GM18502 (cell line): Measurements from ENCODE around the gene SAMD5.

ENCODE experiments used
- ATAC-seq: cut with Tn5 transposase; IDR thresholded peaks from one replicate; pipeline ENCODE4 v1.9.1; 2021; ENCODE audit warnings: mild to moderate bottlenecking; ENCODE audit not compliant: unreplicated experiment, poor library complexity

The SAMD5 gene

DNA sequence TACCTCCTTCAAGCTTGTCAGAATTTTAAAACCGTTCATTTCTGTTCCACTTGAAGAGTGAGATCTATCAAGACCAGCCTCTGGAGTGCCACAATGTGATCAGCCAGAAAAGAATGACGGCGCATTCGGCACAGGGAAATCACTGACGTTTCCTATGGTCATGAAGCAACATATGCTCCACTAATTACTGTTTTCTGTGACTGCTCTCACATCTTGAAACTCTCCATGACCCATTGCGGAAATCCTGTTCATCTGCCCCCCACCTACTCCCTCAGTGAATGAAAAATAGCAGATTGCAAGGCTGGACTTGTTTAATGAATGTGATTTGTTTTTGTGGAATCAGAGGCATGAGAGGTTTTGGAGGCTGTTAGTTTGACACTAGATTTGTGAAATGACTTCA lies 53.2 kb downstream of the SAMD5 start:
- ATAC-seq = no peak

DNA sequence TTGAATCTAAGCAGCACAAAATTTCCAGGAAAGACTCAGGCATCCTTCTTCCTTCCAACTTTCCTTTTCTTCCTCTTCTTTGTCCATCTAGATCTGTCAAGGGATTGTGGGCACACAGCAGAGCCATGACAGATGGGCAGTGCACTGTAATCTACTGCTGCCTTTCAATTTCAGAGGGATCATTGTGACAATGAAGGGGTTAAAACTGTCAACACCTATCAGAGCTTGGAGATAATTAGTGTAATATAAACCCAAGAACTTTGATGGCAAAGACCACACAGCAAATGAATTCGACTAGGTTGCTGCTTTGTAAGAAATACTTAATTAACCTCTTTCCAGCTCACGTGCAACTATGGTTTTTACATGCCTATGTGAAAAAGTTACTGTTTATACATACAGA lies 55.0 kb downstream of the SAMD5 start:
- no peak for ATAC-seq

DNA sequence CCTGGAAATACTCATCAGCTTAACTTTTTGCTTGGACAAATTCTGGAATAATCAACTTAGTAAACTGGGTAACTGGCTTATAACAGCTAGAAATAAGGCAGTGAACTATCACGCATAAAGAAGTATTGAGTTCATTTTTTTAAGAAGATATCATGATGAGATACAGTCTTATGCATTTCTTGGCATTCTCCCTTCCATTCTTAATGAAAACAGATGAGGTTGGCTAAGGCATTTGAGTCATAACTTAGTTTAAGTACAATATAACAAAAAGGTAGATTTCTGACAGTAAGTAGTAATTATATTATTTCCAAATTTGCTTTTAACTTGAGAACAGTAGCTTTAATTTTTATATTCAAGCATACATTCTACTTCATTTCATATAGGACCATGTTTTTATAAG lies 56.1 kb downstream of the SAMD5 start:
- ATAC-seq = no peak

DNA sequence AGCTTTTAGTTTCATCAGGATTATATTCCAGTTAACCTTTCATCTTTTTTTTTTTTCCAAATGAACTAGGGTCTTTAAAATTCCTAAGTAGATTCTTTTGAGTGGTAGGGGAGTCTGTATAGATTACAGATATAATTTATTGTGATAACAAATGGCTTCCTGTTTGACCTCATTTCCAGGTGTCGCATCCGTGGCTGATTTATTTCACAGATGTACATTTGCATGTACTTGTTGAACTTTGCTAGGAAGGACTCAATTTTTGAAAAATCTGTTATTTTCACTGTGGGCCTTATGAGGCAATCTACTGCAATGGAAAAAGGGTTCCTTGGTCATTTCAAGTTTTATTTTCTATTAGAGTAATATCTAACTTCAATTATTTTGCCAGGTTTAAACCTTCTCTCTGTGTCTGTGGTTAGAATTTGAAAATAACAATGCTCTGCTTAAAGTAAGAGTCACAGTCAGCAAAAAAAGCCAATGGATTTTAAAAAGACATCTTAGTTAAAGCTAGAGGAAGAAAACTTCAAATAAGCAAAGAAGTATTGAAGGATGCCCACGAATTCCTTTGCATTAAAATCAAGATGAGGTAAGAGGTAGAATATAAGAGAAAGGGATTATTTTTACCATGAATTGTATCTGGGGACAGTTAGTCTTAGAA lies 57.9 kb downstream of the SAMD5 start:
- ATAC-seq = no peak

DNA sequence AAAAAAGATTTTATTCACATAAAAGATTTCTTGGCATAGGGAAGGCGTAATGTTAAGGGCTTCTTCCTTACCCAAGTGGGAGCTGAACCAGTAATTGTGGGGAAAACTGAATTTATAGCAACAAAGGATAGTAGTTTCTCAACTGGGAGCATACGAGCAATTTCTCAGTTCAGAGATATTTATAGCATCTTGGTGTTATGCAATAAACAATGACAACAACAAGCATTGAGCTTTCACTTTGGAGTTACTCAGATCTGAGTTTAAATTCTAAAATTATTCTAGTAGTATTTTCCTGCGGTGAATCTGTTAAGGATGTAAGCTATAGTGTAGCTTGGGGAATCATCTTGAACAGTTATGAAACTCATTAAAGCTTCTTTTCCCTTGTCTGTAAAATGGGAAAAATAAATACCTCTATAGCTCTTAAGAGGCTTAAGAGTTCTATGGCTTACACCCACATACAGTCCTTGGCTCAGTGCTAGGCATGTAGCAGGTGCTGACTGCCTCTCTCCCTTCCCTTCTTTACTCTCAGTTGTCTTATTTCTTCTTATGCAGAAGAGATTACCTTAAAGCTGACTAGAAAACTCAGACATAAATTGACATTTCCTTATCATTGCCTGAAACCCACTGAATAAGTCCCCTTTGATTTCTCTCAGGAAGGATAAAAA lies 58.8 kb downstream of the SAMD5 start:
- ATAC-seq = no peak

DNA sequence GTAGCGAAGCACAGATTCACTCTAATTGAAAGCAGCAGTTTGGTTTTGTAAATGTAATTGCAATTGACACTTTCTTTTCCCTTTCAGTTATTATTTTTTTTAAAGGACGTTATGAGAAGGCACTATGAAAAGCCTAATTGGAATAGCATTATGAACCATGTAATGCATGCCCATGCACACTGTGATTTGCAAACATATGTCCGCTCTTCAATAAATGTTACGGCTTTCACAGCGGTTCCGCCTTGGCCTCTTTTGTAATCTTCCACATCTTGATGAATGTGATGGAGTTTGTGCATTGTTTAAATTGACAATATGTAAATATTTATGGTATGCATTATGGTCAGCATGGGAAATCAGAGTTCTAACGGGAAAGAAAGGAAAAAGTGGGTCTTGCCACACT lies 61.3 kb downstream of the SAMD5 start:
- no peak for ATAC-seq

DNA sequence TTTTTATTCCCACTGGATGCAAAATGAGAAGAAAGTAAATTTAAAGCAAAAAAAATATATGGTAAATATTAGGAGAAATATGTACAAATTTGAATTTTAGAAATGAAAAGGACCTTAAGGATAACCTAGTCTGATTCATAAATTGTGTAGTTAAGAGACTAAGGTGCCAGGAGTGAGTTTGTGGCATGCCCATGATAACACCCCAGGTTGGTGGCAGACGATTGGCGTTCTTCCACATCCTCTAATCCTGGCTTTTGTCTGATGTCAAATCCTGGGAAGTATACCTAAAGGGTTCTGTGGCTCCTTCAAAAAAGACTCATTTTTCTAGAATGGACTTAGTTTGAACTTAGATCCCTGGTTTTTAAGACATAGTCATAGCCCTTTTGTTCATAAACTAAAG lies 62.2 kb downstream of the SAMD5 start:
- no peak for ATAC-seq

DNA sequence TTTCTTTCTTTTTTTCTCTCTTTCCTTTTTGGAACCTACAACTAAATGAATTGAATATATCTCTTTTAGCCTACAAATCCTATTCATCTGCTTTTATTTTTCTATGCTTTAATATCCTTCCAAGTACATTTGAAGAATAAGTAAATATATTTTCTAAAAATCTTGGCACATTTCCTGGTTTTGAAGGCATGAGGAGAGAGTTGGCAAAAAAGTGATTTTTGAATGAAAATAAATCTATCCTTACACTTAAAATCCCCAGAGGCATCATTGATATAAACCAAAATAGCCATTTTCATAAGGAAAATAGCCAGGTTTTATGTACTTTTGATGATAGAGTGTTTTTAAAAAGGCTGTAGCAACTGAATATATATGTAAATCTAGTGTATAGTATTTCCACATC lies 69.0 kb downstream of the SAMD5 start:
- ATAC-seq = no peak

DNA sequence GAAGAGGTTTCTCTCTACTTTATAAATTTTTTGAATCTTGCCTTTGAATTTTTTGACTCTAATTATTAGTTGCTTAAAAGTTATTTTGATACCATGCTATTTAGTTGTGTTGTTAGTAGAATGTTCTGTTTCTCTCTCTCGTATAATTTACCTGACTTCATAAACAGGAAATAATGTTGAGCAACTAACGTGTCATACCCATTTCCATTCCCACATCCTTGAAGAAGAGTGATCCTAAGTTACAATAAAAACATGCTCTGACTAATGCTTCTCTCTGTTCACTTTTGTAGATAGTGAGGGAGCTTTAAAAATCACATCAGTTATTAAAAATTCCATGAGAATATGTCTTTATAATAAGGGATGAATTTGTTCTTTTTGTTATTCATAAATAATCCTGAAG lies 69.7 kb downstream of the SAMD5 start:
- no peak for ATAC-seq

DNA sequence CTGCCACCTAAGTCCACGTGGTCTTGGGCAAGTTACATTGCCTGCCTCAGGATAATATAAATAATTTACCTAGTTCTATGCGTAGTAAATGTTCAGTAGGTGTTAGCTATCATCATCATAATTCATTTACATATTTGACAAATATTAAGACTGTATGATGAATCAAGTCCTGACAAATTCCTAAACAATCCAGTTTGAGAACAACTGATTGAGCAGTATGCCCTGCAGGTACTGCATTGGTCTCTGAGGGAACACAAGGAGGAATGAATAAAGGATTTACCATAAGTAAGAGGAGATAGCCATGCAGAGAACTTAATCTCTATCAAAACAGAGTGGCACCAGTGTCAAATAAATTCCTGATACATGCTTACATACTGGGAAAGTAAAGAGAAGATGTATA lies 70.4 kb downstream of the SAMD5 start:
- ATAC-seq = no peak

DNA sequence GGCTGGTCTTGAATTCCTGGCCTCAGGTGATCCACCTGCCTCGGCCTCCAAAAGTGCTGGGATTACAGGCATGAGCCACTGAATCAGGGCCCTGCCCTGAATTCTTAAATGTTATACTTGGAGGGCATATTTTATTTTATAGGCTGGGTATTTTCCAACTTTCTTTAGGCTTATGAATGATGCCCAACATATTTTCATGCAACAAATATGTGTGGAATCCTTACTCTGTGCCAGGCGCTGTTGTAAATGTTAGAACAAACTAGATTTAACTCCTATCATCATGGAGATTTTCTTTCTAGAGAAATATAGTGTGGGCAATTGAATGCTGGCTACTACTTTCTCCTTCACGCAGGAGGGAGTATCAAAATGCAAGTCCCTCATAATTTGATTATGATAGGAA lies 71.2 kb downstream of the SAMD5 start:
- ATAC-seq = no peak

DNA sequence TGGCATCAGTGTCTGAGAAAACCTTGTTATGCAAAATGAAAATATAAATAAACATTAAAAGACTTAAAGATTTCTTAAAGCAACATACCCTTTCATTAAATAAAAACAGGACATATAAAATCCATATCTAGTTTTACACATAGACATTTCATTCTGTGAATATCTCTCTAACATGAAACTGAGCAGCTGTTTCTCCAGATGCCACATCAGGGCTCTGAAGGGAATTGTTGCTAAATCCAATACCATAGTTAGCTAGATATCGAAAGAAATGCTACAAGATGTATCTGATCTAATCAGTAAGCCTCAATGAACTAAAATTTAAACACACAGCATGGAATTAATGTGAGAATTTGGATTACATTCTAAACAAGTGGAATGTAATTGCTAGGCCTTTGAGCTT lies 74.5 kb downstream of the SAMD5 start:
- no peak for ATAC-seq

DNA sequence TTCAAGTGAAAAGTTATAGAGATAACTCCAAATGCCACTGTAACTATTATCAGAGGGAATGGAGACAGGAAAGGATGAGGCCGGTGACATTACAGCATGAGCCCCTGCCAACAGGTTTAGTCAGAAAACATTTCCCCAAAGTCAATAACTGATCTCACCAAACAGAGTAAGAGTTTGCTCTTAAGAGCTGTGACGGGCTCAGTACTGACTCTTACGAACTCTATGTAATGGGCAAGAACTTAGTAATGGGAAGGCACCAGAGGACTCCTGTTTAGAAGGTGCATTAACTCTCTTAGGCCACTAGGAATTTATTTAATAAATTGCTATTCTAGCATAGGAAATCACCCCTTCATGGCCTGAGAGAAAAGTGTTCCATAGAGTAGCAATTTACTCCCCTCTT lies 76.8 kb downstream of the SAMD5 start:
- ATAC-seq = no peak

DNA sequence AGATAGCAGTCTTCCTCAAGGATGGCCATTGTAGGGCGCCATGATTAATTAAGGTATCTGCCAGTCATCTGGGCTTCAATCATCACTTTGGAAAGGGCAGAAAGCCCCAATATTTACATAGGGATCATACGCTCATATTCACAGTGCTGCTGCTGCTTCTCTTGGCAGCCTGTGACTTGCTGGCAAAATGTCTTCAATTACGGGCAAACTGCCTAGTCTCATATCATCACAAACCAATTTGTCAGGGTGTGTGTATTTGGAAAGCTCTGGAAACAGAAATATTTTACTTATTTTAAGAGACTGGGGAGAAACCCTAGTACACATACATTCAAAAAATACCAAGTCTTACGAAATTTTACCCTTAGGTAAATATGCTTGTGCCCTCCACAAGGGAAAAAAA lies 77.6 kb downstream of the SAMD5 start:
- ATAC-seq = no peak

DNA sequence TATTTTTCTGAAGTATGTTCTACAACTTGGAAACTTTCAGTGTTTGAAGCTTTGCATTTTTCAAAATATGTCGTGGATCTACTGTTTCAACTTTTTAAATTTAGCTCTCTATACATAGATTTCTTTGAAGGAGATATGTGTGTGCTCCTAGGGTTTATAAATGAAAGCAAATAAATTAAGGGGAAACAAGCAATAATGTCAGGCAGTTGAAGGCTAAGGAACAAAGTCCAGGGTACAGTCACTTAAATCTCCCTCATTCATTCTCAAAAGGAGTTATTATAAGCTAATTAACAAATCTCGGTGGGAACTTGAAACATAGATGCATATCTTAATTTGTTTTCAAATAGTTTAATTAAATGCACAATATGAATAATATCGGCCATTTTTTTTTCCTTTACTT lies 79.4 kb downstream of the SAMD5 start:
- no peak for ATAC-seq

DNA sequence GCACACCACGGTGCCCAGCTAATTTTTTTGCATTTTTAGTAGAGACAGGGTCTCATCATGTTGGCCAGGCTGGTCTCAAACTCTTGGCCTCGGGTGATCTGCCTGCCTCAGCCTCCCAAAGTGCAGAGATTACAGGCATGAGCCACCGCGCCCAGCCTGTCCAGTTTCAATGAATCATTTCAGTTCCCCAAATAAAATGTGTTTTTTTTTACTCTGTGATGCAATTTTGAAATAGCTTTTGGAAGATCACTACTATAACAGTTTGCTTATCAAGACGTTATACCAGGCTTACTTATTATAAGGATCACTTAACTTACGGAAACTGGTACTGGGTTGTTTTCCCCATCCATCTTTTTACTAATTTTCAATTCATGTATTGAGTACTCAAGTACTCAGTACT lies 80.0 kb downstream of the SAMD5 start:
- ATAC-seq = no peak

DNA sequence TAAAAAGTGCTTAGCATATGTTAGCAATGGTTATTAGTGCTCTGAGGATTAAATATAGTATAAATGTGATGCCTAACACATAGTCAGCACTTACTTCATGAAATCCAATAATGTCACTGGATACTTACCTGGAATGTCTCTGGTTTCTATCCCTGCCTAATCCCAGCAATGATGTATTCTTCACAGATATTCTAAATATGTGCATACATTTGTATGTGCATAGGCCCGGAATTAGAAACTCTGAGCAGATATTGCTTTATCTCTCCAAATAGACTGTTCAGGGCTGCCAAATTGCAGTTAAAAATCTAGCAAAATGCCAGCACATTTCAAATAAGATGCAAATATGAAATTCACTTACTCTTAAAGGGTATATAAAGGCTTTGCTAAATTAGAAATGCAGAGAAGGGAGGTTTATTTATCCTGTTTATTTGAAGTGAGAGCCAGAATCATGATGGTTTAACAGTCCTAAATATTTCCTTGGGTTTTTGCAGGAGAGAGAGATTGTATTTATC lies 81.3 kb downstream of the SAMD5 start:
- ATAC-seq = no peak

DNA sequence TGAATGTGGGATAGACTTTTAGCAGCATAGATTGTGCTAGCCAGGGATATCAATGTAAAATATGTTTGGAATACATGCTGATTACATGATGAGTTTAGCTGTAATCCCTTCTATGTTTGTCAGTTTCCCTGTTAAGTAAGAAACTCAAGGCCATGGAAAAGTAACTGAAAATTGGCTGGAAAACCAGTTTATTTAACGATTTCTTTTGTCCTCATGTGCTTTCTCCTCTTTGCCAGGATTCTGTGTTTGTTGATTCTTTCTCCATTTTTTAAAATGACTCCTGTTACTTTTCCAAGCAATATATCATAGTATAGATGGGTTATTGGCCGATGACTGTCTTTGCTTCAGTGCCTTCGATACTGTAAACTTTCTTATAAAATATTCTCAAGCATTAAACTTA lies 87.5 kb downstream of the SAMD5 start:
- no peak for ATAC-seq

DNA sequence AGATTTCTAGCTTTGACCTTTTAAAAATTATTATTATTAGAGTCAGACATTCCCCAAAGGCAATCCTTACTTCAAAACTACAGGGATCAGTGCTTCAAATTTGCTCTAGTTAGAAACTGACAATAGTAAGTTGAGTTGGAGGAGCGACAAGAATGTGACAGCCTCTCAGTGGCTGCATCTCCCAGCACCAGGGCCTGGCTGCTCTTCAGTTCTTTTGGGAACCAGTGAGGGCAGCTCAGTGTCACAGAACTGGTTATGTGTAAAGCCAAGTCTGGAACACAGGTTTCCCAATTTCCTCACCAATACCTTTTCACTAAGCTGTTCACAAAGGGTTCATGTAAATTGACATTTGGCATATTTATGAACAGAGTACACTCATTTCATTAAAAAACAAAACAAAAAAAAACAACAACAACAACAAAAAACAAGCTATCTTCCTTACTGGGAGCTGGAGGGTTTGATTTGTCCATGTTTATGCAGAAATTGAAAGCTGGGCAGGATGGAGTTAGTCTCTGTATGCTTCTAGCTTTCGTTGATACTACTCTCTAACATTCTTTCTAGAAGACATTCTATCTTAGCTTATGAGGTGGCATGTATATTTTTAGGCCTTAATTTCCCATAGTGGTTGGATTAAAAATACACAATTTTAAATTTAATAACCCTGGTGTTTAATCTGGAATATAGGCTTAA lies 95.0 kb downstream of the SAMD5 start:
- ATAC-seq = no peak

DNA sequence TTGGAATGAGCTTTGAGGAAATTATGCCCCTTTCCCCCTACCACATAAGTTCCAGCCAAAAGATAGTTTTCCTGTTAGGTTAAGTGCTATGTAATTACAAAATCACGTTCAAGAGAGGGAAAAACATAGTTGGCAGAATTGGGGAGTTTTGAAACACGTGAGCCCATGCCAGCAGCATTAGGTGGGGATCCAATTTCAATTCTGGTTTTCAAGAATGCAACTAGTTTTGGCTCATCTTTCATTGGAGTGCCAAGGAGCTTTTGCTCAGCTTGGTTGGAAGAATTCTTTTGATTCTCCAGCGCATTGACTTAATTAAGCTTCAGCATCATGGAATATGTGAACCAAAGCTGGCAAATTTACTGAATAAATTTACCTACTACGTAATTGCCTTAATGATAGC lies 95.9 kb downstream of the SAMD5 start:
- ATAC-seq = no peak

DNA sequence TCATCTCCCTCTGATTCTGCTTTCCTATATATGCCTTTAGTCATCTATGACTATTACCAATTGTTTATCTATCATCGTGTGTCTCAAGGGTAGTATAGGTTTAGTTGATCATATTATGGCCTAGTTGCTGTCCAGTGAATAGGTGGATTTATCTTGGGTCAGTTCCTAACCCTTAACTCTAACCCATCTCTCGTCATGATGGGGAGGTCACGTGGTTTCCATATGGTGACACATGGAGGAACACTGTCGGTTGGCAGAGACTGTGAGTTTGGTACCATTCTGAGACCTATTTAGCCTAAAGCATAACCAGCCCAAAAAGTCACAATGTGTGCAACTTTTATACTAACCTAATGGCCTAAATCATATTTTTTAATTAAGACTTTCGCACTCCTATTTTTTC lies 103.5 kb downstream of the SAMD5 start:
- no peak for ATAC-seq

DNA sequence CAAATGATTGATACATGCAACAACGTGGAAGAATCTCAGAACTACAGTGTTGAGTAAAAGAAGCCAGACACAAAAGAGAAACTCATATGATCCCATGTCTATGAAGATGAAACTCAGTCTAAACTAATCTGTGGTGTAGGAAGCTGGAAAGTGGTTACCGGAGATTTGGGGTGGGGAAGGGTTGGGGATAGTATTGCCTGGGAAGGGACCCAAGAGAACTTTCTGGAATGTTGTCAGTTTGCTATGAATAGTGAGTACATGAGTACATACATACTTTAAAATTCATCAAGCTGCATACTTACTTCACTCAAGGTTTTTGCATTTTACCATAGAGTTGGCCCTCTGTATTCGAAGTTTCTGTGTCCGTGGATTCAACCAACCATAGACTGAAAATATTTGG lies 106.0 kb downstream of the SAMD5 start:
- no peak for ATAC-seq
